ENCODE measurements around the gene ANXA5.
"Not testable (repeated sequence)": the region's sequence is repeated elsewhere in the genome, so short reads cannot be mapped to it uniquely, and the experiment has no call there.

Gene ANXA5

GRCh38 chr4:121660175-121660933 is 36.4 kb downstream of the ANXA5 start:
- not testable (repeated sequence) for H3K9ac ChIP-seq (ENCODE audit: low read length); H3K9me3 ChIP-seq (ENCODE audit: control insufficient read depth, insufficient read depth, low read depth, low read length); H3K4me3 ChIP-seq (ENCODE audit: low read depth, low read length); H3K27ac ChIP-seq (ENCODE audit: low read depth, low read length); H3K36me3 ChIP-seq (ENCODE audit: control insufficient read depth, insufficient read depth, low read length); H3K4me1 ChIP-seq (ENCODE audit: control insufficient read depth, insufficient read depth, low read length); H3K27me3 ChIP-seq (ENCODE audit: control insufficient read depth, insufficient read depth, low read length)

GRCh38 chr4:121658125-121658524 is 38.7 kb downstream of the ANXA5 start:
- H3K9me3 ChIP-seq (ENCODE audit: control insufficient read depth, insufficient read depth, low read depth, low read length) = no peaks in the 10 kb centered on the region
- no peak overlapping the region for H3K9ac ChIP-seq (ENCODE audit: low read length)
- no peaks in the 10 kb centered on the region for H3K4me1 ChIP-seq (ENCODE audit: control insufficient read depth, insufficient read depth, low read length)
- no peaks in the 10 kb centered on the region for H3K36me3 ChIP-seq (ENCODE audit: control insufficient read depth, insufficient read depth, low read length)
- H3K27me3 ChIP-seq (ENCODE audit: control insufficient read depth, insufficient read depth, low read length) = no peaks in the 10 kb centered on the region
- no peak overlapping the region for H3K4me3 ChIP-seq (ENCODE audit: low read depth, low read length)
- H3K27ac ChIP-seq (ENCODE audit: low read depth, low read length) = no peak overlapping the region

GRCh38 chr4:121656269-121656641 is 40.5 kb downstream of the ANXA5 start:
- Histone ChIP-seq H3K27me3 (ENCODE audit: control insufficient read depth, insufficient read depth, low read length) (no peaks in the 10 kb centered on the region), H3K36me3 (ENCODE audit: control insufficient read depth, insufficient read depth, low read length) (no peaks in the 10 kb centered on the region), H3K9me3 (ENCODE audit: control insufficient read depth, insufficient read depth, low read depth, low read length) (no peaks in the 10 kb centered on the region), H3K27ac (ENCODE audit: low read depth, low read length) (no peak overlapping the region), H3K9ac (ENCODE audit: low read length) (no peak overlapping the region), H3K4me3 (ENCODE audit: low read depth, low read length) (no peak overlapping the region), H3K4me1 (ENCODE audit: control insufficient read depth, insufficient read depth, low read length) (no peaks in the 10 kb centered on the region)

- H3K27ac ChIP-seq (ENCODE audit: low read depth, low read length) = no peak overlapping the region
- no peaks in the 10 kb centered on the region for H3K9me3 ChIP-seq (ENCODE audit: control insufficient read depth, insufficient read depth, low read depth, low read length)
- no peaks in the 10 kb centered on the region for H3K27me3 ChIP-seq (ENCODE audit: control insufficient read depth, insufficient read depth, low read length)
- no peak overlapping the region for H3K9ac ChIP-seq (ENCODE audit: low read length)
- H3K4me3 ChIP-seq (ENCODE audit: low read depth, low read length) = no peak overlapping the region
- H3K4me1 ChIP-seq (ENCODE audit: control insufficient read depth, insufficient read depth, low read length) = no peaks in the 10 kb centered on the region
- no peaks in the 10 kb centered on the region for H3K36me3 ChIP-seq (ENCODE audit: control insufficient read depth, insufficient read depth, low read length)
Measured at GRCh38 chr4:121655320-121656268, 41.2 kb downstream of the ANXA5 start.

GRCh38 chr4:121654738-121655137 is 42.0 kb downstream of the ANXA5 start:
- Histone ChIP-seq H3K4me1 (ENCODE audit: control insufficient read depth, insufficient read depth, low read length) (no peaks in the 10 kb centered on the region), H3K36me3 (ENCODE audit: control insufficient read depth, insufficient read depth, low read length) (no peaks in the 10 kb centered on the region), H3K4me3 (ENCODE audit: low read depth, low read length) (no peak overlapping the region), H3K9ac (ENCODE audit: low read length) (no peak overlapping the region), H3K27me3 (ENCODE audit: control insufficient read depth, insufficient read depth, low read length) (no peaks in the 10 kb centered on the region), H3K27ac (ENCODE audit: low read depth, low read length) (no peak overlapping the region), H3K9me3 (ENCODE audit: control insufficient read depth, insufficient read depth, low read depth, low read length) (no peaks in the 10 kb centered on the region)

- no peak overlapping the region for H3K27ac ChIP-seq (ENCODE audit: low read depth, low read length)
Measured at GRCh38 chr4:121653986-121654385, 42.8 kb downstream of the ANXA5 start.

GRCh38 chr4:121653214-121653613 is 43.6 kb downstream of the ANXA5 start:
- H3K27me3 ChIP-seq (ENCODE audit: control insufficient read depth, insufficient read depth, low read length) = no peaks in the 10 kb centered on the region
- H3K9me3 ChIP-seq (ENCODE audit: control insufficient read depth, insufficient read depth, low read depth, low read length) = no peaks in the 10 kb centered on the region
- no peaks in the 10 kb centered on the region for H3K4me1 ChIP-seq (ENCODE audit: control insufficient read depth, insufficient read depth, low read length)
- no peaks in the 10 kb centered on the region for H3K36me3 ChIP-seq (ENCODE audit: control insufficient read depth, insufficient read depth, low read length)
- H3K9ac ChIP-seq (ENCODE audit: low read length) = no peak overlapping the region
- no peak overlapping the region for H3K4me3 ChIP-seq (ENCODE audit: low read depth, low read length)
- H3K27ac ChIP-seq (ENCODE audit: low read depth, low read length) = no peak overlapping the region

More at GRCh38 chr4:121653986-121654385, 42.8 kb downstream of the ANXA5 start:
- no peak overlapping the region for H3K9ac ChIP-seq (ENCODE audit: low read length)
- no peaks in the 10 kb centered on the region for H3K9me3 ChIP-seq (ENCODE audit: control insufficient read depth, insufficient read depth, low read depth, low read length)
- H3K4me3 ChIP-seq (ENCODE audit: low read depth, low read length) = no peak overlapping the region
- H3K36me3 ChIP-seq (ENCODE audit: control insufficient read depth, insufficient read depth, low read length) = no peaks in the 10 kb centered on the region
- H3K4me1 ChIP-seq (ENCODE audit: control insufficient read depth, insufficient read depth, low read length) = no peaks in the 10 kb centered on the region
- H3K27me3 ChIP-seq (ENCODE audit: control insufficient read depth, insufficient read depth, low read length) = no peaks in the 10 kb centered on the region

GRCh38 chr4:121651597-121651996 is 45.2 kb downstream of the ANXA5 start:
- Histone ChIP-seq H3K36me3 (ENCODE audit: control insufficient read depth, insufficient read depth, low read length) (no peaks in the 10 kb centered on the region), H3K27me3 (ENCODE audit: control insufficient read depth, insufficient read depth, low read length) (no peaks in the 10 kb centered on the region), H3K27ac (ENCODE audit: low read depth, low read length) (no peak overlapping the region), H3K4me3 (ENCODE audit: low read depth, low read length) (no peak overlapping the region), H3K9ac (ENCODE audit: low read length) (no peak overlapping the region), H3K9me3 (ENCODE audit: control insufficient read depth, insufficient read depth, low read depth, low read length) (no peaks in the 10 kb centered on the region), H3K4me1 (ENCODE audit: control insufficient read depth, insufficient read depth, low read length) (no peaks in the 10 kb centered on the region)

- H3K36me3 ChIP-seq (ENCODE audit: control insufficient read depth, insufficient read depth, low read length) = no peaks in the 10 kb centered on the region
- H3K27me3 ChIP-seq (ENCODE audit: control insufficient read depth, insufficient read depth, low read length) = no peaks in the 10 kb centered on the region
- no peaks in the 10 kb centered on the region for H3K4me1 ChIP-seq (ENCODE audit: control insufficient read depth, insufficient read depth, low read length)
- H3K9ac ChIP-seq (ENCODE audit: low read length) = no peak overlapping the region
- no peak overlapping the region for H3K27ac ChIP-seq (ENCODE audit: low read depth, low read length)
- H3K9me3 ChIP-seq (ENCODE audit: control insufficient read depth, insufficient read depth, low read depth, low read length) = no peaks in the 10 kb centered on the region
- H3K4me3 ChIP-seq (ENCODE audit: low read depth, low read length) = no peak overlapping the region
Measured at GRCh38 chr4:121650741-121651140, 46.0 kb downstream of the ANXA5 start.

- Histone ChIP-seq H3K4me1 (ENCODE audit: control insufficient read depth, insufficient read depth, low read length) (no peaks in the 10 kb centered on the region), H3K27me3 (ENCODE audit: control insufficient read depth, insufficient read depth, low read length) (no peaks in the 10 kb centered on the region), H3K27ac (ENCODE audit: low read depth, low read length) (no peak overlapping the region), H3K36me3 (ENCODE audit: control insufficient read depth, insufficient read depth, low read length) (no peaks in the 10 kb centered on the region), H3K4me3 (ENCODE audit: low read depth, low read length) (no peak overlapping the region), H3K9ac (ENCODE audit: low read length) (no peak overlapping the region), H3K9me3 (ENCODE audit: control insufficient read depth, insufficient read depth, low read depth, low read length) (no peaks in the 10 kb centered on the region)
Measured at GRCh38 chr4:121648516-121648915, 48.3 kb downstream of the ANXA5 start.

GRCh38 chr4:121642876-121643585 is 53.7 kb downstream of the ANXA5 start:
- Histone ChIP-seq H3K36me3 (ENCODE audit: control insufficient read depth, insufficient read depth, low read length) (no peaks in the 10 kb centered on the region), H3K4me1 (ENCODE audit: control insufficient read depth, insufficient read depth, low read length) (no peaks in the 10 kb centered on the region), H3K4me3 (ENCODE audit: low read depth, low read length) (no peak overlapping the region), H3K9me3 (ENCODE audit: control insufficient read depth, insufficient read depth, low read depth, low read length) (no peaks in the 10 kb centered on the region), H3K9ac (ENCODE audit: low read length) (no peak overlapping the region), H3K27me3 (ENCODE audit: control insufficient read depth, insufficient read depth, low read length) (no peaks in the 10 kb centered on the region), H3K27ac (ENCODE audit: low read depth, low read length) (no peak overlapping the region)

Measured in HUES6 (cell line).